HFFc6 (cell line): ENCODE results near the gene IFITM10. TPM values are rescaled to one million over a fixed set of nuclear protein-coding genes. Genes with fewer than 3 reads are reported as not detected.

ENCODE experiments used
- DNase-seq: peaks from one replicate; pipeline ENCODE4 v3.0.0-alpha.2; 2018
- H3K27ac Mint-ChIP-seq: 2 replicates; pipeline ENCODE4 v1.8.0; 2020; ENCODE audit warnings: mild to moderate bottlenecking, mixed read lengths
- H3K27me3 Mint-ChIP-seq: 2 replicates; pipeline ENCODE4 v1.8.0; 2021; ENCODE audit warnings: mild to moderate bottlenecking, moderate library complexity, mixed read lengths; ENCODE audit not compliant: insufficient read depth
- H3K36me3 Mint-ChIP-seq: 2 replicates; pipeline ENCODE4 v1.8.0; 2021; ENCODE audit warnings: low read depth, mixed read lengths
- H3K4me1 Mint-ChIP-seq: 2 replicates; pipeline ENCODE4 v1.8.0; 2020; ENCODE audit warnings: low read depth, mixed read lengths
- H3K4me3 Mint-ChIP-seq: 2 replicates; pipeline ENCODE4 v1.8.0; 2020; ENCODE audit warnings: mild to moderate bottlenecking, moderate library complexity, mixed read lengths
- H3K9me3 Mint-ChIP-seq: 2 replicates; pipeline ENCODE4 v1.8.0; 2020; ENCODE audit warnings: mild to moderate bottlenecking, mixed read lengths
- long read RNA-seq: library from polyadenylated mRNA; unstranded; transcript quantifications from one replicate; pipeline ENCODE4 v2.0.0, GENCODE V29; 2019
- total RNA-seq, 6 experiments: library from RNA; stranded (reverse); fragmentation: NEBNext Ultra II Directional; extraction: Animal tissue kit (Norgen Biotek cat#: 25700); gene quantifications; 2 replicates in 1 of 6; 3 replicates in 5 of 6; pipeline ENCODE4 v1.2.3, GENCODE V29; 2021
- TF ChIP-seq, protein P1 (sequence below): fragments of 200-600 bp; sonication (generic); IDR thresholded peaks from 2 replicates; pipeline ENCODE4 v1.5.0; 2021; ENCODE audit warnings: antibody characterized with exemption, mild to moderate bottlenecking

The IFITM10 gene
- total RNA-seq: under 1 TPM; 0.21 to 0.71 (median 0.45) TPM
- long read RNA-seq, partial matches to known transcripts: 1 of 1 reads
- long read RNA-seq, other reads (novel, unspliced or antisense): 0 of 1 reads

- Mint-ChIP-seq H3K4me1 (peaks cover 14% of the 10 kb centered on the region), H3K4me3 (peak within 1 kb of the TSS; percentile 66), H3K9me3 (peaks cover 5% of the 10 kb centered on the region), H3K27ac (peak within 1 kb of the TSS; percentile 70), H3K27me3 (peaks cover 16% of the 10 kb centered on the region), H3K36me3 (peaks cover 6% of the 10 kb centered on the region)
- TF ChIP-seq, protein P1, sequence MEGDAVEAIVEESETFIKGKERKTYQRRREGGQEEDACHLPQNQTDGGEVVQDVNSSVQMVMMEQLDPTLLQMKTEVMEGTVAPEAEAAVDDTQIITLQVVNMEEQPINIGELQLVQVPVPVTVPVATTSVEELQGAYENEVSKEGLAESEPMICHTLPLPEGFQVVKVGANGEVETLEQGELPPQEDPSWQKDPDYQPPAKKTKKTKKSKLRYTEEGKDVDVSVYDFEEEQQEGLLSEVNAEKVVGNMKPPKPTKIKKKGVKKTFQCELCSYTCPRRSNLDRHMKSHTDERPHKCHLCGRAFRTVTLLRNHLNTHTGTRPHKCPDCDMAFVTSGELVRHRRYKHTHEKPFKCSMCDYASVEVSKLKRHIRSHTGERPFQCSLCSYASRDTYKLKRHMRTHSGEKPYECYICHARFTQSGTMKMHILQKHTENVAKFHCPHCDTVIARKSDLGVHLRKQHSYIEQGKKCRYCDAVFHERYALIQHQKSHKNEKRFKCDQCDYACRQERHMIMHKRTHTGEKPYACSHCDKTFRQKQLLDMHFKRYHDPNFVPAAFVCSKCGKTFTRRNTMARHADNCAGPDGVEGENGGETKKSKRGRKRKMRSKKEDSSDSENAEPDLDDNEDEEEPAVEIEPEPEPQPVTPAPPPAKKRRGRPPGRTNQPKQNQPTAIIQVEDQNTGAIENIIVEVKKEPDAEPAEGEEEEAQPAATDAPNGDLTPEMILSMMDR: no peak
- no peak for DNase-seq
These were observed at the start of gene IFITM10 for GRCh38 chr11:1750481-1750839. Gene IFITM10, minus strand, starts transcription at chr11:1750595. Its CDS starts 153 bp downstream, at chr11:1750442.

DNA sequence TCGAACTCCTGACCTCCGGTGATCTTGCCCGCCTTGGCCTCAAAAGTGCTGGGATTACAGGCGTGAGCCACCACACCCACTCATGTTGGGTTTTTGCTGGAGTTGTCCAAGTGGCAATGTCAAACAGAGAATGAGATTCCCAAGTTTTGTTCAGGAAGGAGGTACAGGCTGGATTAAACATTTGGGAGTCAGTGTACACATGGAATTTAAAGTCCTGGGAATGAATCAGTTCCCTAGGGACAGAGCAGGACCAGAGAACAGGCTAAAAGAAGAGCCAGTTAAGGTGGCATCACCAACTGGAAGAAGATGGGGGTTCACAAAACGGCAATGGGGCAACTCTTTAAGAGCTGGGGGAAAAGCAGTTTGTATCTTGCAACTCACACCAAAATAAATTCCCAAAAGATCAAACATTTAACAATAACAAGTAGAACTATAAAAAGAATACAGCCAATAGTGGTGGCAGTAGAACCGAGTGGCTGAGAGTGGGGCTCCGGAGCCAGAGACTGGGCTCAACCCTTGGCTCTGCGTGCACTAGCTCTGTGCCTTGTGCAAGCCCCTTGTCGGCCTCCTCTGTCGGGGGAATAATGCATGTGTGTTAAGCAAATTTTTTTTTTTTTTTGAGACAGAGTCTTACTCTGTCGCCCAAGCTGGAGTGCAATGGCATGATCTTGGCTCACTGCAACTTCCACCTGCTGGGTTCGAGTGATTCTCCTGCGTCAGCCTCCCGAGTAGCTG lies 47.2 kb upstream of the IFITM10 start:
- TF ChIP-seq, protein P1: no peak
- no peaks in the 10 kb centered on the region for H3K9me3 Mint-ChIP-seq
- H3K27me3 Mint-ChIP-seq: peaks cover 52% of the 10 kb centered on the region
- no peaks in the 10 kb centered on the region for H3K4me1 Mint-ChIP-seq
- no peak overlapping the region for H3K4me3 Mint-ChIP-seq
- no peak overlapping the region for H3K27ac Mint-ChIP-seq
- no peaks in the 10 kb centered on the region for H3K36me3 Mint-ChIP-seq
- DNase-seq: no peak

DNA sequence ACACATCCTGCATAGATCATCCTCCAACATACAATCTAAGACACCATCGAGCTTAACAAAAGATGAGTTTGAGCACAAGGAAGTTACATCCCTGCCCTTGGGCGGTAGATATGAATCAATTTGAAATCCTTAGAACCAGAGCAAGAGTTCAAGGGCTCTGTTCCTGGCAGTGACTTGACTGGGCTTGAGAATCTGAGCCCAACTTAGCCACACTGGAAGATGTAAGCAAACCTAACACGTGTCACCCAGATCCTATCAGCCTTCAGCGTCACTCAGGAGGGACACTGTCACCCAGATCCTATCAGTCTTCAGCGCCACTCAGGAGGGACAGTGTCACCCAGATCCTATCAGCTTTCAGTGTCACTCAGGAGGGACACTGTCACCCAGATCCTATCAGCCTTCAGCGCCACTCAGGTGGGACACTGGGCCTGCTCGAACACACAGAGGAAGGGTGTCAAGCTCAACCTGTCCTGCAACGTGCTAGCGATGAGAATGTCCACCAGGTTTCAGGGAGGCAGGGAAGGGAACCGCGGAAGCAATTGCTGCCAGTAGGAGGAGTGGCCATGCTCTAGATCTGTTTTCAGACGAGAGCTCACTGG lies 46.1 kb upstream of the IFITM10 start:
- no peaks in the 10 kb centered on the region for H3K4me1 Mint-ChIP-seq
- no peak for DNase-seq
- no peaks in the 10 kb centered on the region for H3K36me3 Mint-ChIP-seq
- H3K27ac Mint-ChIP-seq: no peak overlapping the region
- H3K27me3 Mint-ChIP-seq: peaks cover 50% of the 10 kb centered on the region
- TF ChIP-seq, protein P1: no peak
- no peaks in the 10 kb centered on the region for H3K9me3 Mint-ChIP-seq
- H3K4me3 Mint-ChIP-seq: no peak overlapping the region

DNA sequence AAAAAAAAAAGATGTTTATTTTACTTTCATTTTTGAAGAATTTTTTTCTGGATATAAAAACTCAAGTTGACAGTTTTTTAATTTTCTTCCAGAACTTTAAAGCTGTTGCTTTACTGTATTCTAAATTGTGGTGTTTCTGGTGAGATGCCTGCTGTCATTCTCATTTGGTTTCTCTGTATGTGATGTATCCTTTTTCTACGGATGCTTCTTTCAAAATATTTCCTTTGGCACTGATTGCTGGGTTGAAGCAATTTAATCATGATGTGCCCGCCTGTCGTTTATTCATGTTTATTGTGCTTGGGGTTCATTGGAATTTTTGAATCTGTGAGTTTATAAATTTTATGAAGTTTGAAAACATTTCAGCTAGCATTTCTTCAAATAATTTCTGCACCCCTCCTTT lies 42.7 kb upstream of the IFITM10 start:
- H3K27ac Mint-ChIP-seq: no peak overlapping the region
- no peaks in the 10 kb centered on the region for H3K36me3 Mint-ChIP-seq
- TF ChIP-seq, protein P1: no peak
- H3K4me3 Mint-ChIP-seq: no peak overlapping the region
- no peaks in the 10 kb centered on the region for H3K4me1 Mint-ChIP-seq
- DNase-seq: no peak
- peaks cover 49% of the 10 kb centered on the region for H3K27me3 Mint-ChIP-seq
- H3K9me3 Mint-ChIP-seq: no peaks in the 10 kb centered on the region

DNA sequence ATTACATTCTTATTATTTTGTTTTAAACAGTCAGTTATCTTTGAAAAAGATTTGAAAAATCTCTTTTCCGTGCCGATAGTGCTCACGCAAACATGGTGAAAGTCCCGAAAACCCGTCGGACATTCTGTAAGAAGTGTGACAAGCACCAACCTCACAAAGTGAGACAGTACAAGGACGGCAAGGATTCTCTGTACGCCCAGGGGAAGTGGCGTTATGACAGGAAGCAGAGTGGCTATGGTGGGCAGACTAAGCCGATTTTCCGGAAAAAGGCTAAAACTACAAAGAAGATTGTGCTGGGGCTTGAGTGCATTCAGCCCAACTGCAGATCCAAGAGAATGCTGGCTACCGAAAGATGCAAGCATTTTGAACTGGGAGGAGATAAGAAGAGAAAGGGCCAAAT lies 42.1 kb upstream of the IFITM10 start:
- Mint-ChIP-seq H3K36me3 (no peaks in the 10 kb centered on the region), H3K27me3 (peaks cover 43% of the 10 kb centered on the region), H3K4me3 (no peak overlapping the region), H3K4me1 (no peaks in the 10 kb centered on the region), H3K27ac (no peak overlapping the region), H3K9me3 (no peaks in the 10 kb centered on the region)
- DNase-seq: no peak
- TF ChIP-seq, protein P1: no peak
